GM21423 (cell line): Measurements from ENCODE around the gene TRMT13.

Experiments used
- ATAC-seq: cut with Tn5 transposase; IDR thresholded peaks from one replicate; pipeline ENCODE4 v1.9.1; 2021; ENCODE audit warnings: mild to moderate bottlenecking, moderate library complexity; ENCODE audit not compliant: unreplicated experiment

The TRMT13 gene

DNA sequence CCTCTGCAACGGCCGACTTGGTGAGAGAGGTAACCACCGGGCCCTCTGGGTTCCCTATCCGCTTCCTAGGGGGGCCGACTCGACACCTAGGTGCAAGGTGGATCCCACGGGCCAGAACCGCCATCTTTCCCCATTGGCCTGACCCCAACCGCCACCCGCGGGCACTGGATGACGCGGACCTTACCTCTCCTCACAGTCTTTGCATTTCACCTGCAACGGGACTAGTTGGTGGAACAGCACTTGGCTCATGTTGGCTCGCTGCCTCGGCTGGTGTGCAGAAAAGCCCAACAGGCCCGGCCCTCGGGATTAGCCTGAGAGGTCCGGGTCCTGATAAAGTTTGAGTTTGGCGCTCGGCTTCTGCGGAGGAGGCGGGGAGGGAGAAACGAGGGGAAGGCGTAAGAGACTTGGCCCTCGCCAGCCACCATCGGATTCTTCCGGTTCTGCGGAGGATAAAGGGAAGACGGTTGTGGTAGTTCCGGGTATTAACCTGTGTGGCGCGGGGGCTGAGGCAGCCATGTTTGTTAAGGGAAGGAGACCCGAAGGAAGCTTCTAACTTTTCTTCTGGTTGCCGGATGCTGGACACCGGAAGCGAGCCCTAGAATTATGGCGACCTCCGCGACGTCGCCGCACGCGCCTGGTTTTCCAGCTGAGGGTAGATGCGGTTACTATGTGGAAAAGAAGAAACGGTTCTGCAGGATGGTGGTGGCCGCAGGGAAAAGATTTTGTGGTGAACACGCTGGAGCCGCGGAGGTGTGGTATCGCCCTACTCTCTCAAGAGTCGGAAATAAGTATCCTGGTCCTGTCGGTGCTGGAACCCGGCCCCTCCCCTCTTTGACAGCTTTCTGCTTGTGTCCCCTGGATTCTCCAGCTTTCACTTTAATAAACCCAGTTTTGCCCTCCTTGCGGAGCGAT, at the start of gene TRMT13, which contains the start of gene SASS6:
TRMT13 (plus strand) TSS at position 598 of the 912 bp plus-strand sequence; CDS start at position 604, 6 bp downstream.
SASS6 (minus strand) TSS at position 365 of the 912 bp plus-strand sequence; CDS start at position 249, 116 bp downstream.
- peak; percentile 93 for ATAC-seq

GRCh38 chr1:100087396-100087795, 45.6 kb upstream of the TRMT13 start:
- ATAC-seq, result no peak

DNA sequence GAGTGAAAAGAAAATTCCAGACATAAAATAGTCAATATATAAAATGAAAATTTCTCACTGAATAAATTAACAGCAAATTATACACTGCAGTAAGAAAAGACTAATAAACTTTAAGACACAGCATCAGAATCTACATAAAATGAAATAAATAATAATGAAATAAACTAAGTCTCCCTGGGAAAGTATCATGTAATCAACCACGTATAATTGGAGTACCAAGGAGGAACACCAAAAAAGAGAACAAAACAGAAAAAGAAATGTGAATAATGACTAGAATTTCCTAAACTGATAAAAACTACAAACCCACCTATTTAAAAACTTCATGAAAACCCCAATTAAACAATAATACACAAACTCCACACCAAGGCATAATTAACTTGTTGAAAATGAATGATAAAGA, 43.9 kb upstream of the TRMT13 start:
- ATAC-seq, result no peak

- no peak for ATAC-seq
These were observed 42.5 kb upstream of the TRMT13 start for GRCh38 chr1:100090471-100090870.

DNA sequence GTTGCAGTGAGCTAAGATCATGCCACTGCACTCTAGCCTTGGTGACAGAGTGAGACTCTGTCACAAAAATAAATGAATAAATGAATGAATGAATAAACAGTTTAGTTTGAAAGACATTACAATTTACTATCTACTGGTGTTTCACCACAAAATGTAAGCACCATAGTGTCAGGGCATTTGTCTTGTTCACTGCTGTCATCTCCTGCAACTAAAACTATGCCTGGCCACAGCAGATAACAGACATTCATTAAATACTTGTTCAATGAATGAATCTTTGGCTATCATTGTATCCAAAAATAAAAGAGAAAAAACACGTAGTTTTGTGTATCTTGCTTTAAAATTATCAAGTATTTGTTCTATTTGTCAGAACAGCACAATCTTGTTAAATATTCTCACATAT, 32.8 kb upstream of the TRMT13 start:
- ATAC-seq, result no peak

GRCh38 chr1:100101564-100101963, 31.4 kb upstream of the TRMT13 start:
- ATAC-seq, result no peak

GRCh38 chr1:100107696-100108095, 25.3 kb upstream of the TRMT13 start:
- ATAC-seq, result no peak

GRCh38 chr1:100109554-100110066, 23.4 kb upstream of the TRMT13 start:
- ATAC-seq, result no peak

- ATAC-seq, result no peak
These were observed 17.4 kb upstream of the TRMT13 start for GRCh38 chr1:100115524-100115923.

DNA sequence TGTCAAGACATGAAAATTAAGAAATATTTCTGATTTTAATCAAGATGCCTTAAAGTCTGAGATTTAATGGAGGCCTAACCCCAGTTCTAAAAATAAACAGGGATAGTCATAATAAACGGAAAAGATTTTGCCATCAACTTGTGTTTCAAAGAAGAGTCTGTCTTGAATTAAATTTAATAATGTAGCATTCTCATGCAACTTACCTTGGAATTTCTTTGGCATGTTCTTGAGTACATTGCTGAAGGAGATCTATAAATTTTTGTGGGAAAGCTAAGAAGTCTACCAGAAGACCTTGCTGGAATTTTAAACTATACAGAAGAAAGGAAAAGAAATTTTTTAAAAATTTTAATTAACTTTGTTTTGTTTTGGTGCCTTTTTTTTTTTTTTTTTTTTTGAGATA, 10.8 kb upstream of the TRMT13 start:
- ATAC-seq, result no peak

DNA sequence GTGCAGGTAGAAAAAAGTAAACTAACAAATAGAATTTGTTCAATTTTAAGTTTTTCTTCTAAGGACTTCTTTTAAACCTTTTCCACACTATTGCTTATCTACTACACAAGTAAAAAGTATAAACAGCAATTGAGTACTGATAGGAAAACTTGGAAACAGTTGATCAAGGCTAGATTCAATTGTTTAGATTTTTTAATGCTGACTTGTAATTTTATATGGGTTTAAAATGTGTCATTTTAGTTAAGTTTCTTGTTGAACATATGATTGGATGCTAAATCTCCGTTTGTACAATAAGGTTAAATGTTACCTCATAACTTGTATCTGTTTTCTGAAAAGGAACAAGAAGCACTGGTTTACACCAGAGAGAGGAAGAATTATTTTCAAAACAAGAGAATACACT, 5.7 kb upstream of the TRMT13 start:
- ATAC-seq, result no peak

GRCh38 chr1:100130552-100131077, 2.3 kb upstream of the TRMT13 start:
- no peak for ATAC-seq

- no peak for ATAC-seq
These were observed 1.3 kb upstream of the TRMT13 start for GRCh38 chr1:100131623-100132022.

DNA sequence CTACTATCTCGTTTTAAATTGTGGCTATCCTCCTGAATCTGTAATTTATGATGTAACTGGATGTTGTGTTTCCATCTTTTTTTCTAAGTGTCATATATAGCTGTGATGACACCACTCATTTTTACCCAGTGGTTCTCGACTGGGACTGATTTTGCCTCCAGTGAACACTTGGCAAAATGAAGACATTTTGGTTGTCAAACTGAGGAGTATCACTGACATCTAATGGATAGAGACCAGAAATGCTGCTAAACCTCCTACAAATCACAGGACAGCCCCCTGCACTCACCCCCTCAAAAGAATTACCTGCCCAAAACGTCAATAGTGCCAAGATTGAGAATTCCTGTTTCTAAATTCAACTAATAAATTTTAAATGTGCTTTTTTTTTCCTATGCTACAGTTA, 1.9 kb downstream of the TRMT13 start:
- ATAC-seq, result no peak

DNA sequence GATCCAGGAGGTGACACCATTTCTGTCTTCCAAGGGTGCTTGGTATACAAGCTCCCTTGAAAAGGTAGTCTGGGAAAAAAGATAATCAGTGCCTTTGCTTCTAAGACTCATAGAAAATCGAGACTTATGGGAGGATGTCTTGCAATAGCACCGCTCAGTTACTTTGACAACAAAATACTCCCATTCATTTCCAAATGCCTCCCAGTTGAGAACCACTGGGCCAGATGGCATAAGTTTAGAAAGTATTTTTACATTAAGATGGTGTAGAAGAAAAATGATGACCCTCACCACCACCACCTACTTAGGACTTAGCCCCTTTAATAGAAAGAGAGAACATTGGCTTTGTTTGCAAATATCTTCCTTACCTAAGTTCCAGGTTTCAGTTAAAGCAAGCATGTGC, 4.6 kb downstream of the TRMT13 start:
- ATAC-seq, result no peak

DNA sequence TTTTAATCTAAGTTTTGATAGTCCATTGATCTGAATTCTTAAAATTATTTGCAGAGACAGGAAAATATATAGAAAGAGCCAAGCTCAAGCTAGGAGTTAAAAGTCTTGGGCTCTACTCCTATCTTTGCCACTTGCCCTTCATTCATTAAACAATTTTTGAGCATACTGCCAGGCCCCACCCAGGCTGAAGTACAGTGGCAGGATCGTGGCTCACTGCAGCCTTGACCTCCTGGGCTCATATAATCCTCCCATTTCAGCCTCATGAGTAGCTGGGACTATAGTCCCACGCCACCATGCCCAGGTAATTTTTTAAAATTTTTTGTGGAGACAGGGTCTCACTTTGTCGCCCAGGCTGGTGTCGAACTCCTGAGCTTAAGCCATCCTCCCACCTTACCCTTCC, 8.2 kb downstream of the TRMT13 start:
- ATAC-seq, result no peak

DNA sequence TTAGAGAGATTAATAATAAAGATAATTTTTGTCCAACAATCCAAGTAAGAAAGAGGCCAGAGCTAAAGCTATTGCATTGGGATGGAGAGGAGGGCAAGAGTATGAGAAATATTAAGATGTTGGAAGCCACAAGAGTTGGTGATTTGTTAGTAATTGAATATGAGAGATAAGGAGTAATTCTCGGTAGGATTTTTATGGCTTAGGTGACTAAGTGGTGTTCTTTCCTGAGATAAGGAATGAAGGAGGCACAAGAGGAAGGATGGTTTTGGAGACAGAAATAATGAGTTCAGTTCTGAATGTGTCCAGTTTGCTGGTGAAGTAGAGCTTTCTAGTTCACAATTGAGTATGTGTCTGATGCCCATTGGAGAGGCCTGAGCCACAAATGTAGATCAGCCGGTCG, 9.4 kb downstream of the TRMT13 start:
- ATAC-seq, result no peak

DNA sequence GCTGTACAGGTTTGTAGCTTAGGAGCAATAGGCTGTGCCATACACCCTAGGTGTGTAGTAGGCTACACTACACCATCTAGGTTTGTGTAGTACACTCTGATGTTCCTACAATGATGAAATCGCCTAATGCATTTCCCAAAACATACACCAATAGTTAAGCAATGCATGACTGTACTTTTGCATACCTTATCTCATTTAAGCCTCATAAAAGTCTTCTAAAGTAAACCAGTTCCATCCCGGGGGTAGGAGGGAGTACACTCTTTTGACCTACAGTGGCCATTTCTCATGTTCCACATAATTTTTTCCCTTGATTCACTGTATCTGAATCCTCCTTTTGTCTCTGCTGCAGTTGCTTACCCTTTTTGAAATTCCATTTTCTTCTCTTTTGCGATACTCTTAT, 12.2 kb downstream of the TRMT13 start:
- ATAC-seq, result no peak

- no peak for ATAC-seq
These were observed 14.0 kb downstream of the TRMT13 start for GRCh38 chr1:100146958-100147357.

- no peak for ATAC-seq
These were observed 14.9 kb downstream of the TRMT13 start for GRCh38 chr1:100147875-100148274.

GRCh38 chr1:100151679-100152078, 18.7 kb downstream of the TRMT13 start:
- no peak for ATAC-seq

GRCh38 chr1:100152271-100152670, 19.3 kb downstream of the TRMT13 start:
- peak; percentile 80 for ATAC-seq
